ENCODE results near the gene PROP1.

- TF ChIP-seq TCF7L2 (IDR thresholded peaks at IDR 0.05; ENCODE audit: borderline replicate concordance, low read depth, low read length) (no peak), CTCF (tag by site-specific recombination; IDR thresholded peaks at IDR 0.05) (no peak), BCL11A (tag by site-specific recombination; IDR thresholded peaks at IDR 0.05; ENCODE audit: low read depth) (no peak), ZNF24 (tag by site-specific recombination; IDR thresholded peaks at IDR 0.05) (no peak), ZNF677 (tag by site-specific recombination; IDR thresholded peaks at IDR 0.05) (no peak)
Measured at GRCh38 chr5:177992466-177992865, 3.6 kb downstream of the PROP1 start.
